Measurements from ENCODE around the gene SHPK.
"Not testable (repeated sequence)": the region's sequence is repeated elsewhere in the genome, so short reads cannot be mapped to it uniquely, and the experiment has no call there.

Gene SHPK

GRCh38 chr17:3564241-3564640 is 71.8 kb downstream of the SHPK start:
- not testable (repeated sequence) for H2BK120ac ChIP-seq (ENCODE audit: low read depth, low read length); H2BK12ac ChIP-seq (ENCODE audit: low read length); H4K91ac ChIP-seq (ENCODE audit: low read depth, low read length, poor library complexity); H3K18ac ChIP-seq (ENCODE audit: low read length); H2BK15ac ChIP-seq (ENCODE audit: low read length); H3K79me1 ChIP-seq (ENCODE audit: low read depth, low read length); H3K23ac ChIP-seq (ENCODE audit: low read depth, low read length, poor library complexity); H2BK5ac ChIP-seq (ENCODE audit: low read length); H3K27me3 ChIP-seq (ENCODE audit: control insufficient read depth in 3 of 3, insufficient read depth in 3 of 3, low read depth in 1 of 3, low read length in 3 of 3); DNase-seq (ENCODE audit: low spot score); H4K8ac ChIP-seq (ENCODE audit: low read depth, low read length); H3K4me3 ChIP-seq (ENCODE audit: low read length in 2 of 2); H3K4ac ChIP-seq (ENCODE audit: low read length); H2AFZ ChIP-seq (ENCODE audit: low read length); H3K4me2 ChIP-seq (ENCODE audit: insufficient read depth, low read length, poor library complexity, severe bottlenecking); H3K9ac ChIP-seq (ENCODE audit: low read depth, low read length, poor library complexity); H3K4me1 ChIP-seq (ENCODE audit: control insufficient read depth in 2 of 2, insufficient read depth in 1 of 2, low read depth in 1 of 2, low read length in 2 of 2); H3K27ac ChIP-seq (replicated peaks; ENCODE audit: low read length); H2AK5ac ChIP-seq (ENCODE audit: low read depth, low read length); H3K14ac ChIP-seq (ENCODE audit: low read length); H3K9me3 ChIP-seq (replicated peaks in 1 of 2; ENCODE audit: control insufficient read depth in 2 of 2, insufficient read depth in 1 of 2, low read depth in 1 of 2, low read length in 2 of 2)
- peaks cover 5 to 14% of the 10 kb centered on the region in 2 donors for H3K36me3 ChIP-seq (replicated peaks in 1 of 2; ENCODE audit: control insufficient read depth in 2 of 2, insufficient read depth in 2 of 2, low read length in 2 of 2)
- WGBS, 2 donors (ENCODE audit: extremely low coverage in 2 of 2, insufficient read length in 2 of 2, insufficient replicate concordance in 1 of 2), result no CpG with 5 or more reads among the region's 28 CpGs

- Histone ChIP-seq H3K27me3 (ENCODE audit: control insufficient read depth in 3 of 3, insufficient read depth in 3 of 3, low read depth in 1 of 3, low read length in 3 of 3) (no peaks in the 10 kb centered on the region), H3K27ac (replicated peaks; ENCODE audit: low read length) (no peak overlapping the region), H2BK120ac (ENCODE audit: low read depth, low read length) (no peak overlapping the region), H3K14ac (ENCODE audit: low read length) (no peak overlapping the region), H4K91ac (ENCODE audit: low read depth, low read length, poor library complexity) (no peak overlapping the region), H3K9ac (ENCODE audit: low read depth, low read length, poor library complexity) (no peak overlapping the region), H3K9me3 (replicated peaks in 1 of 2; ENCODE audit: control insufficient read depth in 2 of 2, insufficient read depth in 1 of 2, low read depth in 1 of 2, low read length in 2 of 2) (peaks cover 0 to 3% of the 10 kb centered on the region in 2 donors), H3K23ac (ENCODE audit: low read depth, low read length, poor library complexity) (peak overlapping the region; percentile 10), H3K4ac (ENCODE audit: low read length) (no peak overlapping the region), H3K4me2 (ENCODE audit: insufficient read depth, low read length, poor library complexity, severe bottlenecking) (no peak overlapping the region), H3K18ac (ENCODE audit: low read length) (peak overlapping the region; percentile 71), H4K8ac (ENCODE audit: low read depth, low read length) (no peak overlapping the region), H3K4me3 (ENCODE audit: low read length in 2 of 2) (no peak overlapping the region), H3K4me1 (ENCODE audit: control insufficient read depth in 2 of 2, insufficient read depth in 1 of 2, low read depth in 1 of 2, low read length in 2 of 2) (peaks cover 0 to 10% of the 10 kb centered on the region in 2 donors), H2AK5ac (ENCODE audit: low read depth, low read length) (peak overlapping the region; percentile 90), H2AFZ (ENCODE audit: low read length) (peak overlapping the region; percentile 2), H3K36me3 (replicated peaks in 1 of 2; ENCODE audit: control insufficient read depth in 2 of 2, insufficient read depth in 2 of 2, low read length in 2 of 2) (no peaks in the 10 kb centered on the region), H2BK5ac (ENCODE audit: low read length) (peak overlapping the region; percentile 83), H3K79me1 (ENCODE audit: low read depth, low read length) (no peaks in the 10 kb centered on the region), H2BK15ac (ENCODE audit: low read length) (peak overlapping the region; percentile 67), H2BK12ac (ENCODE audit: low read length) (no peak overlapping the region)
- no CpG with 5 or more reads among the region's 9 CpGs for WGBS, 2 donors (ENCODE audit: extremely low coverage in 2 of 2, insufficient read length in 2 of 2, insufficient replicate concordance in 1 of 2)
- no peak for DNase-seq (ENCODE audit: low spot score)
Observed at GRCh38 chr17:3559270-3559645, 76.8 kb downstream of the SHPK start.

DNA sequence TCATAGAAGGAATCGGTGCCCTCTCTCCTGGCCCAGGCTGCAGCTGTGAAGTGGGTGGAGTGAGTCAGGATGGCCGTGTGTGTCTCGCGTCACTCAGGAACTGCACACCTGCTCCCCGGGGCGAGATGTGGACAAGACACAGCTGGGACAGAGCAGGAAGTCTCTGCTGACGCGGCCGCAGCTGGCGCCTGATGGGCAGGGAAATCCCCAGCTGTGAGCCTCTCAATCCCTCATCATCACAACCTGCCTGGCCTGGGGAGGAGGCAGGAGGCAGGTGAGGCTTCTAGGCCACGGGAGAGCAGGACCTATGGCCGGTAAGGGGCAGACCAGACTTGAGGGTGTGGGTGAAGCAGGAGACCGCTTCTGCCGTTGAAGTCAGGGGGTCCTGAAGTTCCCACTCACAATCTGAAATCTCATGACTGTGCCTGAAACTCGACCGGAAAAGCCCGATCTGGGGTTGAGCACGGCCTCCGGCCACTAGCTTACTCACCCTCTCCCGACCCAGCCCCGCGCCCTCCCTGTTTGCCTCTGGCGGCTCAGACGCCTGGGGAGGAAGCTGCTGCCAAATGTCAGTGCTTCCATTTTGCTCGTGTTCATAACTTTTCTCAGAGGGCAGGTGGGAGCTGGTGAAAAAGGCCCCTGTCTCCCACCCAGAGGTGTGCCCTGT is 77.3 kb downstream of the SHPK start:
- Histone ChIP-seq H3K36me3 (replicated peaks in 1 of 2; ENCODE audit: control insufficient read depth in 2 of 2, insufficient read depth in 2 of 2, low read length in 2 of 2) (no peaks in the 10 kb centered on the region), H3K14ac (ENCODE audit: low read length) (no peak overlapping the region), H2BK5ac (ENCODE audit: low read length) (peak overlapping the region; percentile 83), H3K79me1 (ENCODE audit: low read depth, low read length) (no peaks in the 10 kb centered on the region), H3K9me3 (replicated peaks in 1 of 2; ENCODE audit: control insufficient read depth in 2 of 2, insufficient read depth in 1 of 2, low read depth in 1 of 2, low read length in 2 of 2) (peaks cover 0 to 3% of the 10 kb centered on the region in 2 donors), H2AK5ac (ENCODE audit: low read depth, low read length) (peak overlapping the region; percentile 90), H4K8ac (ENCODE audit: low read depth, low read length) (no peak overlapping the region), H2BK12ac (ENCODE audit: low read length) (peak overlapping the region; percentile 24), H3K27me3 (ENCODE audit: control insufficient read depth in 3 of 3, insufficient read depth in 3 of 3, low read depth in 1 of 3, low read length in 3 of 3) (no peaks in the 10 kb centered on the region), H2BK120ac (ENCODE audit: low read depth, low read length) (no peak overlapping the region), H3K4ac (ENCODE audit: low read length) (no peak overlapping the region), H3K23ac (ENCODE audit: low read depth, low read length, poor library complexity) (peak overlapping the region; percentile 15), H3K4me1 (ENCODE audit: control insufficient read depth in 2 of 2, insufficient read depth in 1 of 2, low read depth in 1 of 2, low read length in 2 of 2) (peaks cover 0 to 10% of the 10 kb centered on the region in 2 donors), H4K91ac (ENCODE audit: low read depth, low read length, poor library complexity) (no peak overlapping the region), H2BK15ac (ENCODE audit: low read length) (peak overlapping the region; percentile 67), H3K4me2 (ENCODE audit: insufficient read depth, low read length, poor library complexity, severe bottlenecking) (no peak overlapping the region), H2AFZ (ENCODE audit: low read length) (peak overlapping the region; percentile 2), H3K27ac (replicated peaks; ENCODE audit: low read length) (no peak overlapping the region), H3K4me3 (ENCODE audit: low read length in 2 of 2) (no peak overlapping the region), H3K9ac (ENCODE audit: low read depth, low read length, poor library complexity) (no peak overlapping the region), H3K18ac (ENCODE audit: low read length) (peak overlapping the region; percentile 71)
- DNase-seq (ENCODE audit: low spot score), result no peak
- no CpG with 5 or more reads among the region's 25 CpGs for WGBS, 2 donors (ENCODE audit: extremely low coverage in 2 of 2, insufficient read length in 2 of 2, insufficient replicate concordance in 1 of 2)

All from neuronal stem cell (in vitro differentiated cells).